NK-92 treated with Interleukin-12 subunit alpha and Interleukin-12 subunit beta, amount 100 ng/mL, for 24 hours (cell line): ENCODE data around the gene VIPR2.
"Not testable (repeated sequence)": the region's sequence is repeated elsewhere in the genome, so short reads cannot be mapped to it uniquely, and the experiment has no call there.

Source experiments
- DNase-seq: peaks from one replicate; lab custom pipeline; 2025; lab: John Stamatoyannopoulos, UW

VIPR2 gene

GRCh38 chr7:159008417-159008816, 136.2 kb downstream of the VIPR2 start:
- DNase-seq, result no peak

DNA sequence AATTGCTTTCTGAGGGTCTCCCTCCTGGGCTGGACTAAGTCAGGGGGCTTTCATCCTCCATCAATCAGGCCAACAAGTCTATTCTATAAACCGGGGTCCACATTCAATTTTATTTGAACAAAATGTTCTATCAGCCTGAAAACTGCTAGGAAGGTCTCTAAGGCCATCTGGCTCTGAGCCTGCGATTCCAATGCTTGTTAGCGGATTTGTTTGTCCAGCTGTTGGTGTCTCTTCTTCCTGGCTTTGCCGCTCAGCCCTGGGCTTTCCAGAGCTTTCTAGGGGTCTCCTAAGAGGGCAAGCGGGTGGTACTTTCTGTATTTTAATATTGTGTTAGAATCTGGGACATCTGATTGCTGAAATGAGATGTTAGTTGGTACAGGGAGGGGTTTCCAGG, 136.7 kb downstream of the VIPR2 start:
- no peak for DNase-seq

DNA sequence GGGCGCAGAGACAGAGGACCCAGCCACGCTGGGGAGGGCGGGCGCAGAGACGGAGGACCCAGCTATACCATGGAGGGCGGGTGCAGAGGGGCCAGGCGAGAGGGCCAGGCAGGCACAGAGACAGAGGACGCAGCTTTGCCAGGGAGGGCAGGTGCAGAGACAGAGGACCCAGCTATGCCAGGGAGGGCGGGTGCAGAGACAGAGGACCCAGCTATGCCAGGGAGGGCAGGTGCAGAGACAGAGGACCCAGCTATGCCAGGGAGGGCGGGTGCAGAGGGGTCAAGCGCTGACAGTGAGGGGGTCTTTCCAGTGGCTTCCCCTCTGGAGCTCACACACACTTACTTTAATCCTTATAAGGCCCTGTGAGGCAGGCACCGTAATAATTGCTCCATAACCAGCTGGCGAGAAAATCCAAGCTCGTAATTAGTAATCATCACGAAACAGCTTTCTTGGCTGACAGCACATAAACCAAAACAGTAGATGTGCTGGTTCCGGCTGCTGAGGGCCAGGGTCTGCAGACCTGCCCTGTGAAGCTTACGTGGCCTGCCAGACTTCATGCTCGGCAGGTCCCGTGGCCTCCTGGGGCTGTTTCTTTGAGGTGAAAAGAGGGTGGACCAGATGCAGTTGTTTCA, 137.2 kb downstream of the VIPR2 start:
- DNase-seq, result no peak

DNA sequence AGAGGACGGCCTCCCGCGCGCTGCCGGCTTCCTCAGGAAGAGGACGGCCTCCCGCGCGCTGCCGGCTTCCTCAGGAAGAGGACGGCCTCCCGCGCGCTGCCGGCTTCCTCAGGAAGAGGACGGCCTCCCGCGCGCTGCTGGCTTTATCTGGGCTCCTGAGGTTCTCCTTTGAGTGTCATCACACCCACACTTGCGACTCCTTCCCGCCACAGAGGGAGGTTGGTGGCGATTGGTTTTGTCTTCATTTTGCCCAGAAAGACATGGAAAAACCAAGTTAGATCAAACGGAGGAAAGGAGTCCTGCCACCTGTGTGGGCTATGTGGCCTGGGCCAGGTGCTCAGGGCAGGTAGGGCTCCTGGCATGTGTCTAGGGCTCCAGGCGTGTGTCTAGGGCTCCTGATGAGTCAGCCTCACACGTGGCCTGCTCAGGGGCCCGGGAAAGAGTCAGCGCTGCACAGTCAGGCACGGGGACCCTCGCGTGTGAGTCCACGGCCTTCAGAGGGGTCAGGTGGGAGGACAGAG, 138.0 kb downstream of the VIPR2 start:
- no peak for DNase-seq

DNA sequence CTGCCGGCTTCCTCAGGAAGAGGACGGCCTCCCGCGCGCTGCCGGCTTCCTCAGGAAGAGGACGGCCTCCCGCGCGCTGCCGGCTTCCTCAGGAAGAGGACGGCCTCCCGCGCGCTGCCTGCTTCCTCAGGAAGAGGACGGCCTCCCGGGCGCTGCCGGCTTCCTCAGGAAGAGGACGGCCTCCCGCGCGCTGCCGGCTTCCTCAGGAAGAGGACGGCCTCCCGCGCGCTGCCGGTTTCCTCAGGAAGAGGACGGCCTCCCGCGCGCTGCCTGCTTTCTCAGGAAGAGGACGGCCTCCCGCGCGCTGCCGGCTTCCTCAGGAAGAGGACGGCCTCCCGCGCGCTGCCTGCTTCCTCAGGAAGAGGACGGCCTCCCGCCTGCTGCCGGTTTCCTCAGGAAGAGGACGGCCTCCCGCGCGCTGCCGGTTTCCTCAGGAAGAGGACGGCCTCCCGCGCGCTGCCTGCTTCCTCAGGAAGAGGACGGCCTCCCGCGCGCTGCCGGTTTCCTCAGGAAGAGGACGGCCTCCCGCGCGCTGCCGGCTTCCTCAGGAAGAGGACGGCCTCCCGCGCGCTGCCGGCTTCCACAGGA, 138.6 kb downstream of the VIPR2 start:
- DNase-seq, result not testable (repeated sequence)

- no peak for DNase-seq
These were observed 139.0 kb downstream of the VIPR2 start for GRCh38 chr7:159005618-159006017.

- no peak for DNase-seq
These were observed 140.3 kb downstream of the VIPR2 start for GRCh38 chr7:159004411-159004810.

DNA sequence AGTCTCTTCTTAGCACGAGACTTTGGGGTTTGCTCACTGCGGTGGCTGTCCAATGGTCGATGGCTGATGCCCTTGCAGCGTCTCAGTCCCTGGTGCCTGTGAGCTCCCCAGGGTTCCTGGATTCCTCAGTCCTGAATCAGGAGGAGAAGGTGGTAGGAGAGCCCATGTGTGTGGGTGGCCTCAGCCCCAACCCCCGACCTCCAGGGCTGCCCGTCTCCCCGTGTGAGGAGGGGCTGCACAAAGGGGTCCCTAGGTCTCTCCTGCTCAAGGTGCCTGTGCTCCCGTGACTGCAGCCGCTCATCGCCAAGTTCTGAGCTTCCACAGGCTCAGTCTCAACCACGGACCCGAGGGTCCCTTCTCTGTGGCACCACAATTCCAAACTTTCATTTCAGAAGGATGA, 142.9 kb downstream of the VIPR2 start:
- no peak for DNase-seq

GRCh38 chr7:159000859-159001435, 143.7 kb downstream of the VIPR2 start:
- DNase-seq, result no peak

- no peak for DNase-seq
These were observed 144.6 kb downstream of the VIPR2 start for GRCh38 chr7:159000070-159000469.

DNA sequence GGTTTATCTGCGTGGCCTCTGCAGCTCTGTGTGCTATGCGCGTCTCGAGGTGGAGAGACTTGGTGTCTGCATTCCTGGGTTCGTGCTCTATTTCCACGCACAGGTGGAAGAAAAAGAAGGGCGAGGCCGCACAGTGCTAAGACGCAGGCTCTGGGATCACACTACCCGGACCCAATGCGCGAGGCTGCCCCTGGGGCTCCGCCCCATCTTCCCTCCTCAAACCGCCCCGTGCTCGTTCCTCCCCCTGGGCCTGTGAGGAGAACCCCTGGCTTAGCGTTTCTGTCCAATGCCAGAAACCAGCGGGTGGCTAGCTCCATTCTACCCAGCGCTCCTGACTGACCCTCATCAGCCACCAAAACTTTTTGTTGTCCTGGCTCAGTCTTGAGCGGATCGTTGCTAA, 145.2 kb downstream of the VIPR2 start:
- DNase-seq, result no peak

DNA sequence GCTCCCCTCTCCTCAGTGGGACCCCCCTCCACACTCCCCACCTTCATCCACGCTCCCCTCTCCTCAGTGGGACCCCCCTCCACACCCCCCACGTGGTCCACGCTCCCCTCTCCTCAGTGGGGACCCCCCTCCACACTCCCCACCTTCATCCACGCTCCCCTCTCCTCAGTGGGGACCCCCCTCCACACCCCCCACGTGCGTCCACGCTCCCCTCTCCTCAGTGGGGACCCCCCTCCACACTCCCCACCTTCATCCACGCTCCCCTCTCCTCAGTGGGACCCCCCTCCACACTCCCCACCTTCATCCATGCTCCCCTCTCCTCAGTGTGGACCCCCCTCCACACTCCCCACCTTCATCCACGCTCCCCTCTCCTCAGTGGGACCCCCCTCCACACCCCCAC, 146.4 kb downstream of the VIPR2 start:
- DNase-seq, result not testable (repeated sequence)

GRCh38 chr7:158997471-158997870, 147.2 kb downstream of the VIPR2 start:
- DNase-seq, result no peak

GRCh38 chr7:158997110-158997453, 147.6 kb downstream of the VIPR2 start:
- DNase-seq, result no peak

- DNase-seq, result no peak
These were observed 148.2 kb downstream of the VIPR2 start for GRCh38 chr7:158996214-158997109.

DNA sequence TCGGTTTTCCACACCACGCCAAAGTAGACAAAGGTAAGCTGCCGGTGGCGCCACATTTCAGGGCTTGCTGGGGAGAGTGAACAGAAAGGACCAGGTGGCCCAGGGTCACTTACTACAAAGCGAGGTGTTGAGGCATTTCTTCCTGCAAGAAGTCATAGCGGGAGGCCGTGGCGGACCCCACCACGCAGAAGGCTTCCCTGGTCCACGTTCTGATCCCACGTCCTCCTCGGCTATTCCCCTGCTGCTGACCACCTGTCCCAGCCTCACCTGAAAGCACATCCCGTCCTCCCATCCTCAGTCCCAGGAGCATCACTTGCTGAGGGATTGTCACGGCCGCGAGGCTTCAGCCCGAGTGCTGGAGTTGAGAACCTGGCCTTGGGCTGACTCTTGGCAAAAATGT, 149.2 kb downstream of the VIPR2 start:
- no peak for DNase-seq

DNA sequence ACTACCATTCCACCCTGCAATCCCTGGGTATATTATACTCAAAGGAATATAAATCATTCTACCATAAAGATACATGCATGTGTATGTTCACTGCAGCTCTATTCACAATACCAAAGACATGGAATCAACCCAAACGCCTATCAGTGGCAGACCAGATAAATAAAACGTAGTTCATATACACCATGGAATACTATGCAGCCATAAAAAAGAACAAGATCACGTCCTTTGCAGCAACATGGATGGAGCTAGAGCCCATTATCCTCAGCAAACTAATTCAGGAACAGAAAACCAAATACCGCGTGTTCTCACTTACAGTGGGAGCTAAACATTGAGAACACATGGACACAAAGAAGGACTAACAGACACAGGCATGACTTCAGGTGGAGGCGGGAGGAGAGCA, 150.0 kb downstream of the VIPR2 start:
- DNase-seq, result no peak

DNA sequence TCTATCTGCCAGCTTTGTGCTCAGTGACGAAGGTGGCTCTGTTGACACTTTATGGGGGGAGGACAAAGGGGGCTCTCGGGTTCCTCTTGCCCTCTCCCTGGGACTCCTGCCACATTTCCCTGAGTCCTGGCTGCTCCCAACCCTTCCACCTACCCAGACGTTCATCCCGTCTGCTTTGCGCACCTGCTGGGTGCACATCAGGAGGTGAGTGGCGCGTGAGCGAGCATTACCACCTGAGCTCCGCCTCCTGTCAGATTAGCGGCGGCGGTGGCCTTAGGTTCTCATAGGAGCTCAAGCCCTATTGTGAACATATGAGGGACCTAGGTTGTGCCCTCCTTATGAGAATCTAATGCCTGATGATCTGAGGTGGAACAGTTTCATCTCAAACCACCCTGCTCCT, 151.1 kb downstream of the VIPR2 start:
- no peak for DNase-seq

- no peak for DNase-seq
These were observed 151.9 kb downstream of the VIPR2 start for GRCh38 chr7:158992759-158993158.

DNA sequence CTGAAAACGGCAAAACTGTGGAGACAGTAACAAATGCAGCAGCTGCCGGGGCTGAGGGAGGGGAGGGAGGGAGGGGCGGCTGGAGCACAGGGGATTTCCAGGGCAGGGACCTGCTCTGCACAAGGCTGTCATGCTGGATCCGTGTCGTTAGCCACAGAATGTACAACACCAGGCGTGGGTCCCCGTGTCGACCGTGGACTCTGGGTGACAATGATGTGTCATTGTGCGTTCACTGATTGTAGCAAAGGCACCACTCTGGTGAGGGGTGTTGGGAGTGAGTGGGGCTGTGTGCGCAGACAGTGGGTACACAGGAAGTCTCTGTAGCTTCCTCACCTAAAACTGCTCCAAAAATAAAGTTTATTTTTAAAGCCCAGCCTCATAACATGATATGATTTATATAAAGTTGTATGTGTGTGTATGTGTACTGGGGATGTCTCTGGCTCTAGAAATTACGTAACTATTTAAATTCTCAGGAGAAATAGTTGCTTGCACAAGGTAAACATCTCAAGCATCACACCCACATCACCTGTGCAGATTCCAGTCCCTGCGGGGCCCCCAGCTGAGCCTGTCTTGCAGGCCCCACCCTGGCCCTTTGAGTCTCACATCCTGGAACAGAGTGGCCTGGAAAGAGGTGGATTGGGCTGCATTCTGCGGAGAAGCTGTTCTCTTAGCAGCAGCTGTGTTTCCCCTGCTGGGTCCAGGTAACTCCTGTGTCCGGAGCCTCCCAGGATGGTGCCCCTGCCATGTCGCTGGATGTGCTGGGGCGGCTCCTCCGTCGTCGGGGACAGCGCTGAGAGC, 152.6 kb downstream of the VIPR2 start:
- no peak for DNase-seq

- DNase-seq, result no peak
These were observed 155.7 kb downstream of the VIPR2 start for GRCh38 chr7:158988996-158989395.

DNA sequence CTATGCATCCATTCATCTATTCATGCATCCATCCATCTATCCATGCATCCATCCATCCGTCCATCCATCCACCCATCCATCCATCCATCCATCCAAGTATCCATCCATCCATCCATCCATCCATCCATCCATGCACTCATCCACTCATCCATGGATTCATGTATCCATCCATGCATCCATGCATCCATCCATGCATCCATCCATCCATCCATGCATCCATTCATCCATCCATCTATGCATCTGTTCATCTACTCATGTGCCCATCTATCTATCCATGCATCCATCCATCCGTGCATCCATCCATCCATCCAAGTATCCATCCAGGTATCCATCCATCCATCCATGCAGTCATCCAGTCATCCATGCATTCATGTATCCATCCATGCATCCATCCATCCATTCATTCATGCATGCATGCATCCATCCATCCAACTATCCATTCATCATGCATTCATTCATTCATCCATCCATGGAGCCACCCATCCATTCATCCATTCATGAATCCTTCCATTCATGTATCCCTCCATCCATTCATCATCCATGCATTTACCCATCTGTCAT, 156.3 kb downstream of the VIPR2 start:
- no peak for DNase-seq
